HUES64 (cell line): ENCODE measurements around the gene UMAD1.

Source experiments
- H3K27ac ChIP-seq: 2 replicates; pipeline ENCODE4 v1.7.0; 2013; ENCODE audit warnings: low read depth, low read length, inconsistent platforms
- H3K27me3 ChIP-seq: 2 replicates; pipeline ENCODE4 v1.6.1; 2013; ENCODE audit warnings: mild to moderate bottlenecking, low read length; ENCODE audit not compliant: insufficient read depth
- H3K36me3 ChIP-seq: 2 replicates; pipeline ENCODE4 v1.6.1; 2013; ENCODE audit warnings: mild to moderate bottlenecking, low read length; ENCODE audit not compliant: insufficient read depth
- H3K4me1 ChIP-seq: 2 replicates; pipeline ENCODE4 v1.6.1; 2013; ENCODE audit warnings: mild to moderate bottlenecking, low read length, moderate library complexity; ENCODE audit not compliant: insufficient read depth
- H3K4me3 ChIP-seq: 2 replicates; pipeline ENCODE4 v1.5.1; 2013; ENCODE audit warnings: mild to moderate bottlenecking, low read length, moderate library complexity
- H3K9ac ChIP-seq: 2 replicates; pipeline ENCODE4 v1.6.1; 2013; ENCODE audit warnings: mild to moderate bottlenecking, low read depth, low read length
- H3K9me3 ChIP-seq: 2 replicates; pipeline ENCODE4 v1.6.1; 2013; ENCODE audit warnings: low read depth, low read length; ENCODE audit not compliant: insufficient read depth
- WGBS: fragments of 150-250, 120-280 bp; methylation state at CpG from one replicate; pipeline ENCODE4 v1.1.7; 2013; ENCODE audit warnings: missing lambda C conversion rate; 5-methylcytosine and 5-hydroxymethylcytosine counted together

UMAD1 gene

DNA sequence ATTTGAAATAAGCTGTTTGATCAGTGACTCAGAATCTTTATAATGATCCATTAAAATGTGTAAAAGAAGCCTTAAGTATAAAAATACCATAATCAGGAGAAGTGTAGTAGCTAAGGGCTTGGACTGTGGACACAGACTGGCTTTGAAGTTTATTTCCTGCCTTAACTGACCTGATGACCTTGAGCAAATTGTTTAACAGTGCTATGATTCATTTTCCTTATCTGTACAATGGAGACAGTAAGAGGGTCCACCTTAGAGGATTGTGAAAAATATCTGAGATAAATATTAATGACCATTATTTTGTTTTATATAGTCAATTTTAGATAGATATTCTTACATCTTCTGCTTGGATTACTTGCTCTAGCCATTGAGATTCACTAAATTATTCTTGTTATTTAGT, 91.2 kb downstream of the UMAD1 start:
- Histone ChIP-seq H3K9me3 (no peaks in the 10 kb centered on the region), H3K9ac (no peak overlapping the region), H3K27me3 (no peaks in the 10 kb centered on the region), H3K4me1 (peaks cover 6% of the 10 kb centered on the region), H3K27ac (no peak overlapping the region), H3K4me3 (no peak overlapping the region), H3K36me3 (no peaks in the 10 kb centered on the region)

DNA sequence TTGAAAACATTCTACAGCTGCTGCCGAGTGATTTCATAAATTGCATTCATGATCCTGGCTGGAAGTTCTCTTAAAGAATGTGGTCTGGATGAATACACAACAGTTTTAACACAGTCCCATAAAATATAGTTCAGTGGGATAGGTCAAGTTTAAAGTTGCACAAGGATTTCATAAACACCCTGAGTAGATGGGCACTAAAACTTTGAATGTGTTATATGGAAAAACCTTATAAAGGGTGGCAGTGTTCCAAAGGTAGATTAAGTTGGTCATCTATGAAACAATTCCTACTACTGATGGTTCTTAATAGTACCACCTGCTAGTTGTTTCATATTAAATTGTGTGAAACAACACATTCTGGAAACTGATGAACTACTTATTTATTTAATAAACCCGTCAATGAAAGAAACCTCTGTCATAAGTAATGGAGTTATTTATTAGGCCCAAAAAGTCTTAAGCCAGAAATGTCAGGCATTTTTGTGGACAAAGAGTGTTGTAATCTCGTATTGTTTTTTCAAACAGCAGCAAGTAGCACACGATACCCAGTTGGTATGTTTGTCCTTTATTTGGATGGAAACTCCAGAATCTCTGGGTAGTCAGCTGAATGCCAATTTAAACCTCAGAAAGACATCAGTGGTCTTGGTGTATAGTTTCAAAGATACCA, 92.2 kb downstream of the UMAD1 start:
- Histone ChIP-seq H3K27ac (no peak overlapping the region), H3K4me1 (peaks cover 12% of the 10 kb centered on the region), H3K9ac (no peak overlapping the region), H3K36me3 (no peaks in the 10 kb centered on the region), H3K27me3 (no peaks in the 10 kb centered on the region), H3K4me3 (no peak overlapping the region), H3K9me3 (no peaks in the 10 kb centered on the region)
- WGBS: 96% methylated on average over 4 of the region's 4 CpGs

DNA sequence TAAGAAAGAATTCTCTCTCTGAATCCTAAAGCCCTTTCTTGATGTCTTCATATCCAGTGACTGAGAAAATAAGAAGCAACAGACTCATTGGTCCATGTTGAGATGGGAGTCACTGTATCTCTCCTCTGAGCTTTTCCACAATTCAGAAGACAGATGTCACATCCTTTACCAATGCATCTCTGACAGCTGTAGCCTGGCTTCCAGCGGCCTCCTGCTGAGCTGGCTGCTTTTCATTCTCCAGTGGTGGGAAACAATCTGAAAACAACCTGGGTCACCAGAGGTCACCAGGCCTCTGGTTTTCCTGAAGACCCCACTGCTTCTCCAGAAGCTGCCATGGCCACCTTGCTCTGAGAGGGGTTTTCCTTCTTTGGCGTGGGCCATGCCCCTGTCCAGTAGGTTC, 96.1 kb downstream of the UMAD1 start:
- Histone ChIP-seq H3K36me3 (no peaks in the 10 kb centered on the region), H3K9me3 (no peaks in the 10 kb centered on the region), H3K4me3 (no peak overlapping the region), H3K27me3 (no peaks in the 10 kb centered on the region), H3K9ac (no peak overlapping the region), H3K4me1 (peaks cover 24% of the 10 kb centered on the region), H3K27ac (no peak overlapping the region)
- WGBS: 65% methylated on average over 2 of the region's 2 CpGs

DNA sequence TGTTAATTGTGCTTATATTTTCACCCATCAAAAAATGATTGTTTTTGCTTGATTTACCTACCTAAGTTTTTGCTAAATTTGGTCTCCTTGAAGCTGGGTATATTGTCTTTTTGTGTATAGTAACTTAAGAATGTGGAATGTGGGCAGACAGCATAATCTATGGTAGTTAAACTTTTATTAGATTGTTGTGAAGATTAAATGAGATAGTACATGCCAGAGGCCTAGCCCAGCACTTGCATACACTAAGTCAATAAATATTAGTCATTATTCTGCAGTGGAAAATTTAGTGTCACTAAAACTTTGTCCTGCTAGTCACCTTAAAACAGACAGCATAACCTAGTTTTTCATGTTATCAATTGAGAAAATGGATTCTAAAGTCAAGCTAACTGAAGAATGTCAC, 97.1 kb downstream of the UMAD1 start:
- Histone ChIP-seq H3K4me3 (no peak overlapping the region), H3K9me3 (no peaks in the 10 kb centered on the region), H3K9ac (no peak overlapping the region), H3K27ac (no peak overlapping the region), H3K36me3 (no peaks in the 10 kb centered on the region), H3K4me1 (peaks cover 24% of the 10 kb centered on the region), H3K27me3 (no peaks in the 10 kb centered on the region)

DNA sequence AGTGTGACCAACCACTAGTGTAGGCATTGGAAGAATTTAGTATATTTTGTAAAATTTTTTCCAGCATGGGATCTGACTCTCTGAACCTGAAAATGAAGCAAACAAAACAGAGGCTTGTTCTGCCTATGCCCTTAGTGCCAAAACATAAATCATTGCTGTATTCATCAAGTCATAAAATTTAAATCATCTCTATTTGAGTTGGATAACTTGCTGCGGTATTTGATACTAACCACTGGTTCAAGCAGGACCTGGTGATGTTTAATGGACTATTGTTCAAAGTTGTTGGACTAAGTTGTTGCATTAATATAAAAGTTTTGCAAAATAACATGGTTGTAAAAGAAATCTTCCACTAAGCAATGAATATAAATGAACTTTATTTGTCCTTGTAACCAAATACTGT, 97.6 kb downstream of the UMAD1 start:
- Histone ChIP-seq H3K27ac (no peak overlapping the region), H3K27me3 (no peaks in the 10 kb centered on the region), H3K4me1 (peaks cover 27% of the 10 kb centered on the region), H3K4me3 (no peak overlapping the region), H3K9ac (no peak overlapping the region), H3K36me3 (no peaks in the 10 kb centered on the region), H3K9me3 (no peaks in the 10 kb centered on the region)
- 88% methylated on average over 1 of the region's 1 CpG for WGBS

DNA sequence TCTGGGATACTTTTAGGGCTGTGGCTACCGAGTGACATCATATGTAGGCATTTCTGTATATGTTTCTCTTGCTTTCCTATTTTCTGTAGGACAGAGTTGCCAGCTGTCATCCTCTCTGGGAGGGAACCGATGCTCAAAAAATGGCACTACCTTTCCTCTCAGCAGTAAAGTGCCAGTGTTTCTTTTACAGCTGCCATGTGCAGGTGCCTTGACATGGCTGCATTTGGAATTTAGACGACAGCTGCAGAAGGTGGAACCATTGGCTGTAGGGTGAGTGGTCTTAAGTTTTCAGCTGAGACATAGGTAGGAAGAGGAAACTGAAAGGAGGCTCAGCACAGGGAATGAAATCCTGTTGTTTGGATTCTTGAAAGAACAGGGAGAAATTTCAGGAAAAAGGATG, 98.1 kb downstream of the UMAD1 start:
- Histone ChIP-seq H3K27me3 (no peaks in the 10 kb centered on the region), H3K9ac (no peak overlapping the region), H3K9me3 (no peaks in the 10 kb centered on the region), H3K4me3 (no peak overlapping the region), H3K36me3 (no peaks in the 10 kb centered on the region), H3K4me1 (peaks cover 28% of the 10 kb centered on the region), H3K27ac (no peak overlapping the region)
- WGBS: 94% methylated on average over 3 of the region's 3 CpGs

DNA sequence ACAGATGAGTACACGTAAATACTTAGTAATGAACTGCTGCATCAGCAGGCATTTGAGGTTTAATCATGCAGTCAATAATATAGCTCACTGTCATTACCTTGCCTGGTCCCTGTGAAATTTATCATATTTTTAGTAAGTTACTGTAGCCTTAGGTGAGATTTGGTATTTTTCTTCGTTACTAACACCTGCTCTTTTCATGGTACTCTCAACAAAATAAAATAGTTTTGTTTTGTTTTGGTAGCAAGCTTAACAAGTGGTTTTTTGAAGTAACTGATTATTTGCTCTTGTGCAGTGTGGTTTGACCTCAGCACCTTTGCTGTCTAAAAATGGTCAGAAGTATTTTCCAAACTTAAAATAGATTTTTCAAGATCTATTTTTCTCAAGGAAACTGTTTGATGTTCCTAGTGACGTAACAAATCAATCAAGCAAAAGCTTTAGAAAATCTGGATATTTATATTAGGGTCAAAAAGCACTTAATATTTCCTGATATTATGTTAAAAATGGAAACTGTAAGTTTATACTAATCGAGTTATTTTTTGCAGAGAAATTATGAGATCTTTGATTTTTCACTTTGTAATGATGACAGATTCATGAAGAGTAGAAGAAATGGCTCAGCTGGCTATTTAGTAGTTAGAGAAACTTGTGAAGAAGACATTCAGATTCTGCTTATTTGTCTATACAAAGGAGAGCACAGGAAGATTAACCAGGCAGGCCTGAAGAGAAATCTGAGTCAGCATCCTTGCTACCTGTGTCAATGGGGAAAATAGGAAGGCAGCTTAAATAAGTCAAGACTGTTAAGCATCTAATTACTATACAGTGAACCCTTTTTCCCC, 98.9 kb downstream of the UMAD1 start:
- Histone ChIP-seq H3K27ac (no peak overlapping the region), H3K4me3 (no peak overlapping the region), H3K9ac (no peak overlapping the region), H3K4me1 (peaks cover 28% of the 10 kb centered on the region), H3K27me3 (no peaks in the 10 kb centered on the region), H3K9me3 (no peaks in the 10 kb centered on the region), H3K36me3 (no peaks in the 10 kb centered on the region)
- WGBS: 94% methylated on average over 2 of the region's 4 CpGs

DNA sequence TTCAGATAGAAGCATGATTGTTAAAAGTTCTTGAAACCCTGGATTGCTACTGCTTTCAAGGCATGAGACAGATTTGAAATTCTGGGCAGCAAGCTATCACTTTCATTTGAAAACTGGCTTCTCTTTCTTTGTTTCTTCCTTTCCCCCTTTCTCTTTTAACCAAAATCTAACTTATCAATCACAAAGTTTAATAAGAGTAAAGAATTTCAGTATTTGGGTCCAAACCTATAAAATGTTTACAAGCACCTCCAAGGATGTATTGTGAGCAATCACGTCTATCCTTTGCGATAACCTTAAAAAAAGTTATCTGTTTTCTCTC, 99.4 kb downstream of the UMAD1 start:
- no peaks in the 10 kb centered on the region for H3K9me3 ChIP-seq
- no peaks in the 10 kb centered on the region for H3K36me3 ChIP-seq
- WGBS: 96% methylated on average over 2 of the region's 2 CpGs
- no peak overlapping the region for H3K9ac ChIP-seq
- H3K4me1 ChIP-seq: peaks cover 28% of the 10 kb centered on the region
- H3K4me3 ChIP-seq: no peak overlapping the region
- H3K27me3 ChIP-seq: no peaks in the 10 kb centered on the region
- H3K27ac ChIP-seq: no peak overlapping the region

DNA sequence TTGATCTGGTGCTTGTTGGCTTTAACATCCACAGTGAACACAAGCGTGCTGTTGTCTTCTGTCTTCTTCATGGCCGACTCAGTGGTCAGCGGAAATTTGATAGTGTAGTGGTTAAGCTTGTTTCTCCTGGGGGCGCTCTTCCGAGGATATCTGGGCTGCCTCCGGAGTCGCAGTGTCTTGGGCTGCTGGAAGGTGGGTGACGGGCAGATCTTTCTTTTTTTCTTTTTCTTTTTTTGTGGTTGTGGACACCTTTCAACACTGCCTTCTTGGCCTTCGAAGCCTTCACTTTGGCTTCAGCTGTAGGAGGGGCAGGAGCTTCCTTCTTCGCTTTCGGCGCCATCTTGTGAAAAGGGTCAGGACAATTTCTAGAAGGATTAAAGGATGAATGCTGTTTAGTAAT, 101.7 kb downstream of the UMAD1 start:
- peaks cover 16% of the 10 kb centered on the region for H3K4me1 ChIP-seq
- no peak overlapping the region for H3K9ac ChIP-seq
- no peak overlapping the region for H3K27ac ChIP-seq
- H3K4me3 ChIP-seq: no peak overlapping the region
- no peaks in the 10 kb centered on the region for H3K36me3 ChIP-seq
- H3K27me3 ChIP-seq: no peaks in the 10 kb centered on the region
- H3K9me3 ChIP-seq: no peaks in the 10 kb centered on the region
- WGBS: 95% methylated on average over 12 of the region's 12 CpGs

DNA sequence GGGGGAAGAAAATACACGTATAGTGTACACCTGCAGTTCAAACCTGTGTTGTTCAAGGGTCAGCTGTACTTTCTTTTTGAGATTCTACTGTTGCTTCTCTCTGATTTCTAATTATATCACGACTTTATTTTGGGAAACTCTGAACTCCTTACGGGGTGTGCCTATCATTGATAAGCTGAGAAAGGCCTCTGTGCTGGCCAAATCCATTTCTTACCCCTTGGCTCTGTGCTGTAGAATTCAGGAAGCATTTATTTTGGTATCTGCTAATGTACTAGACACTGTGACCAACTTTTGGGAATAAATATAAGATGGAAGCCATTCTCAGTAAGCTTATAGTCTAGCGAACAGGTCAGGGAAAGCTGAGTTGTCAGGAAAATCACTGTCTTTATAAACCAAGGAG, 104.7 kb downstream of the UMAD1 start:
- Histone ChIP-seq H3K36me3 (no peaks in the 10 kb centered on the region), H3K4me1 (peaks cover 4% of the 10 kb centered on the region; the same call in 1 of the 2 replicates), H3K27me3 (no peaks in the 10 kb centered on the region), H3K9me3 (no peaks in the 10 kb centered on the region), H3K9ac (no peak overlapping the region), H3K27ac (no peak overlapping the region), H3K4me3 (no peak overlapping the region)
- WGBS: 97% methylated on average over 4 of the region's 4 CpGs

DNA sequence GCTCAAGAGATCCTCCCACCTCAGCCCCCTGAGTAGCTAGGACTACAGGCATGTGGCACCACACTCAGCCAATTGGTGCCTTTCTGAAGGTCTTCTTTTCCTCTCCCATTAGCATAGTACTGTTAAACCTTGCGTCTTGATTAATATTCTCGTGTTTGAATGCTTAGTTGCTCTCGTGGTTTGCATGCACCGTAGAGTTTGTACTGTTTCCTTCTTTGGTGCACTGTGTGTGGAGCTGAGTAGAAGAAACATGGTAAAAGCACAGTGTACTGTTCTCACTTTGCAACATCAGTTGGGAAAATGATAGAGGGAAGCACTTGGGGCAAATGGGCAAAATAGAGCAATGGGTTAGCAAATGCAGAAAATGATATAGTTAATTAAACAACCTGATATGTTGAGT, 105.4 kb downstream of the UMAD1 start:
- H3K9ac ChIP-seq: no peak overlapping the region
- H3K27ac ChIP-seq: no peak overlapping the region
- no peaks in the 10 kb centered on the region for H3K36me3 ChIP-seq
- WGBS: 94% methylated on average over 4 of the region's 4 CpGs
- peaks cover 4% of the 10 kb centered on the region; the same call in 1 of the 2 replicates for H3K4me1 ChIP-seq
- no peak overlapping the region for H3K4me3 ChIP-seq
- H3K9me3 ChIP-seq: no peaks in the 10 kb centered on the region
- H3K27me3 ChIP-seq: no peaks in the 10 kb centered on the region
